SW 1271 (cell line): ENCODE results near the gene STAT5B.

Source experiments
- DNase-seq, 2 experiments: peaks; one replicate each; lab custom pipeline; 2025; lab: John Stamatoyannopoulos, UW

STAT5B gene

DNA sequence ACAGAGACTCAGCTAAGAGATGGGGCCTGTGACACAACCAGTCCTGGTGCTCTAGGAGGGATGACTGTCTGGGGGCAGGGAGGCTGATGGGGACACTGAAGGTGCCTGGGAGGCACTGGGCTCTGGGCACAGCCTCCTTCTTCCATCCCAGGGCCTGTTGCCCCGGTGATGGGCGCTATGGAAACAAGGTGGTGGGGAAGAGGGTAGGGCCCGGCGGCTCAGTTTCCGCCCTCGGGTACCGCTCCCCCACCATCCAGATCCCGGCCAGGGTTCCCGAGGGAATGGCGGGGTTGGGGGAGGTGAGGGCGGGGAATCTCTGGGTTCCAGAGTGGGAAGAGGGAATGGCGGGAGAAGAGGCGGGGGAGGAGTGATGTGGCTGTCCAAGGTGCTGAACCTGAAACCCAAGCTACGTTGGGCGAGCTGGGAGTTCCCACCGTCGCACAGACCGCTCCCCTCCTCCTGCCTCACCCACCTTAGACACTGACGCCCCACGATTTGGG is 96.2 kb downstream of the STAT5B start:
- no peak for DNase-seq

- no peak for DNase-seq
Observed at GRCh38 chr17:42179335-42179734, 96.9 kb downstream of the STAT5B start.

GRCh38 chr17:42178817-42179216 is 97.4 kb downstream of the STAT5B start:
- no peak for DNase-seq

DNA sequence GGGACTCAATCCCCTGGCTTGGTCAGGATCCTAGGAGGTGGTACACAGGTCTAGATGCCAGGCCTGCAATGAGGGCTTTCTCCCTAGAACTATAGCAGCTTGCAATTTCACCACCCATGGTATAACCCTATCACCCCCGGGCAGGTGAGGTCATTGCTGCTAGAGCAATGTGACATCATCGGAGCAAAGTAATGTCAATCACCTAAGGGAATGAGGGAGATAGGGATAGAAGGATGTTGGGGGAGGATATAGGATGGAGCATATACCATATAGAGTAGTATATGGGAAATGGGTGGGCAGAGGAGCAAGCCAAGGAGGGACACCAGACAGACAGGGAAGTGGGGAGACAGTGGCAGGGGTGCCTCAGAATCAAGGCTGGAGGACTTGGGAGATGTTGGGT is 98.5 kb downstream of the STAT5B start:
- no peak for DNase-seq

DNA sequence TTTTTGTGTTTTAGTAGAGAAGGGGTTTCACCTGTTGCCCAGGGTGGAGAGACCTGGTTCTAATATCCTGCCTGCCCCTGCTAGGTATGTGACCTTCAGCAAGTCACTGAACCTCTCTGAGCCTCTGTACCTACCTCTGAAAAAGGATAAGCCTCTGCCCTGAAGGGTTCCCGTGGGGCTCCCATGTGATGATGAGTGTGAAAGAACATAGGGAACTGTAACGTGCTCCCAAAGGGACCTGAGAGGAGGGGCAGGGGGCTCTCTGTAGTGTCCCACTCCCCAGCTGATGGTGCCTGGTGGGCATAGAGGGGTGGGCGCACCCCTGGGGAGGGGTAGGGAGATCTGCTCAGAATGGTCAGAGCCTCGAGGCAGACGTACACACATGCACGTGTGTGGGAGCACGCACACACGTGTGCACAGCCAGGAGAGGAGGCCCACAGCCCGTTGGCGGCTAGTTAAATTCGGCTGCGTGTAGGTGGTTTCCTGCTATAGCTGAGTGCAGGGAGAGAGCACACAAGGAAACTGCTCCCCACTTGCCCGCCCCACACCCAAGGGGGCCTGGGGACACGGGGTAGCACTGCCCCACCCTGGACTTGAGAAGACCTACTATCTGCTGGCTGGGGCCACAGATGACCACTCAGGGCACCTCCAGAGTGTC is 101.9 kb downstream of the STAT5B start:
- no peak for DNase-seq

DNA sequence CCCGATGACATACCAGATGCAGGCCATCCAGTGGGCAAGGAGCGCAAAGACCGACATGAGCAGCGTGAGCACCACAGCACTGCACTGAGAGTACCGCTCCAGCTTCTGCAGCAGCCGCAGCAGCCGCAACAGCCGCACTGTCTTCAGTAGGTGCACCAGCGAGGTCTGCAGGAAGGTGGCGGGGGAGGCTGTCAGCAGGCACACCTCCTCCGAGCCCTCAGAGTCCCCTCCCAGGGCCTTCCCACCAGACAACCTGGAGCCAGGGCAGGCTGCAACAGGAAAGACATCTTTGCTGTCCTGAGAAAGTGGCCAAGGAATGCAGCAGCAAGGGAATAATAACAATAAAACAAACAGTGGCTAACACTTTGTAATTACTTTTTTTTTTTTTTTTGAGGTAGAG is 104.4 kb downstream of the STAT5B start:
- DNase-seq = no peak

GRCh38 chr17:42169351-42169750 is 106.8 kb downstream of the STAT5B start:
- no peak for DNase-seq

GRCh38 chr17:42167807-42168206 is 108.4 kb downstream of the STAT5B start:
- no peak for DNase-seq

DNA sequence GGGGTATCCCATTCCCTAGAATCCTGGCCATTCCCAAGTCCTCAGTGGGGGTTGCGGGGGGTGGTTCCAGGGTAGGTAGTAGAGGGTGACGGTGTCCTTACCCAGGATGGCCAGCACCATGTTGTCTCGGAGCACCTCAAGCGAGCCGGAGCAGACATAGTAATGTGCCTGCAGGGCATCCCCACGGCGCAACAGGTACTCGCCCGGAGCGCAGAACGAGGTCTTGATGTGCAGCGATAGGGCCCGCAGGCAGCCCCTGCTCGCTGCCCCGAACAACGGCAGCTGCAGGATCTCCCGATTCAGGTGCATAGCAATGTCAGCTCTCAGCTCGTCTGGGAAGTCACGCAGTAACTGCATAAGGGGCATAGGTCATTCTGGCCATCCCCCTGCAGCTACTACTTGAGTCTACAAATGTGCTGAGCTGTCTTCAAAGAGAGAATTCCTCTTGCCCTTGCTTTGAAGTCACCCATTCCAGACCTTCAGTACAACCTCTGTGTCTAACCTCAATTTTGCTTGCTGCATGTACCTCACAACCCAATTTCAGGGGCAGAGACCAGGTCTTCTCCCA is 109.9 kb downstream of the STAT5B start:
- DNase-seq = no peak

DNA sequence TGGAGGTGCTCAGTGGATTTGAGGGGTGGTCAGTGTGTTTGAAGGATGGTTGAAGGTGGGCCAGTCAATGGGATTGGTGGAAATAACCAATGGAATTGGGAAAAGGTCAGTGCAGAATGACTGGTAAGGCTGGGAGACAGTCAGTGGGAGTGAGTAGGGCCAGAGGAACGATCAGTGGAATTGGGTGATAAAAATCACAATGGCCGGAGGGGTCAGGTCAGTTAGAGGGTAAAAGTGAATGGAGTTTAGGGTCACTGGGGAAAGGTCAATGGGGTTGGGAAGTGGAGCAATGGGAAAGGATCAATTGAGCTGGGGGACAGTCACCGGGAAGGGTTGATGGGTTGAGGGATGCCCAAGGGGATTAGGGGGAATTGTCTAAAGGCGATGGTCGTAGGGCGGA is 110.4 kb downstream of the STAT5B start:
- no peak for DNase-seq

- no peak for DNase-seq
Observed at GRCh38 chr17:42163696-42164407, 112.3 kb downstream of the STAT5B start.

DNA sequence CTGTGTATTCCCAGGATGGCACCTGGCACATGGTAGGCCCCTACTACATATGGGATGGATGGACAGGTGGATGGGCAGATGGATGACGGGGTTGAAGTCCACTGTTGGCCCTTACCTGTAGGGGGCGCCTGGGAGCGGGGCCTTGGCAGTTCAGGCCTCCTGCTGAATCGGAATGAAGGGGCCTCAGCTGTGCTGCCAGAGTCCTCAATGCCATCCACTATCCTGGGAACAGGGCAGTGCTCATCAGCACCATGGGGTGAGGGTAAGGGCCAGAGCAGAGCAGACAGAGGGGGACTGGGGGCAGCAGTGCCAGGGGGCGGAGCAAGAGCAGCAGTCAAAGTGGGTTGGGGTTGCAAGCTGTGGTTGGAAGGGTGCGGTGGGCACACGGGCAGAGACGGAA is 113.1 kb downstream of the STAT5B start:
- DNase-seq = no peak

- no peak for DNase-seq
Observed at GRCh38 chr17:42160531-42160910, 115.7 kb downstream of the STAT5B start.

- no peak for DNase-seq
Observed at GRCh38 chr17:42159796-42160530, 116.2 kb downstream of the STAT5B start.

DNA sequence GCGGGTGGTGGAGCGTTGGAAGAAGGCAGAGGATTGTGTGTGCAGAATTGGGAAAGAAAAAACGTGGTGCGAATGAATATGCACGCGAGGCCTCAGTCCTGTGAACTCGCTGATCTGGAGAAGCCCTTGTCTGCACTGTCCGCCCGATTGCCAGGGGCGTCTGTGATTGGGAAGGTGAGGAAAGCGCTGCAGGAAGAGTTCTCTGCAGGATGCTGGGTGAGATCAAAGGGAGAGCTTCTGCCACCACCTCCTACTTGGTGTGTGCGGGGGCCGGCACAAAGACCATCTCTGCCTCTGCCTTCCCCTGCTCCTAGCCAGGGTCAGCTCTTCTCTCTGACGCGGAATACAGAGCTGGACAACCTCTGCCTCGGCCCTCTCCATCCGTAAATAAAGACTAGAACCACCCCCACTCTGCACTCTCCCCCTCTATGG is 120.6 kb downstream of the STAT5B start:
- DNase-seq = no peak

GRCh38 chr17:42153919-42154742 is 122.1 kb downstream of the STAT5B start:
- DNase-seq = no peak
